SK-N-SH (cell line): Measurements from ENCODE around the gene IDE. TPM values are rescaled to one million over a fixed set of nuclear protein-coding genes. Genes with fewer than 3 reads are reported as not detected.
"Not testable (repeated sequence)": the region's sequence is repeated elsewhere in the genome, so short reads cannot be mapped to it uniquely, and the experiment has no call there.

ENCODE experiments used
- CTCF ChIA-PET: fragments of 300-600, 350-600 bp; formaldehyde crosslinking; extraction: SDS; loops from one replicate; lab custom pipeline; 2021; lab: Yijun Ruan, JAX
- POLR2A ChIA-PET: fragments of 350-600 bp; sonication (Branson Sonifier 250); formaldehyde crosslinking; extraction: SDS; loops from one replicate; lab custom pipeline; 2020; ENCODE audit warnings: antibody characterized with exemption, inconsistent platforms; lab: Yijun Ruan, JAX
- DNase-seq: peaks from one replicate; pipeline ENCODE4 v3.0.0; 2012
- H2AFZ ChIP-seq: fragments of 200-600 bp; sonication (generic); 2 replicates; pipeline ENCODE4 v1.8.1; 2016; ENCODE audit warnings: antibody characterized with exemption, mild to moderate bottlenecking, low read depth
- H3F3A ChIP-seq: fragments of 200-600 bp; sonication (generic); replicated peaks from 2 replicates; pipeline ENCODE3; 2016; ENCODE audit warnings: antibody characterized with exemption, mild to moderate bottlenecking; ENCODE audit not compliant: insufficient read depth
- H3K27ac ChIP-seq, 2 experiments: fragments of 200-500 bp in 1 of 2; fragments of 200-600 bp in 1 of 2; sonication (Bioruptor generic) in 1 of 2; sonication (generic), shearing (Covaris generic) in 1 of 2; 2 replicates each; pipeline versions ENCODE4 v1.5.1 to v1.6.1; 2014 to 2016; ENCODE audit warnings: low read depth in 2 of 2, inconsistent platforms in 1 of 2, low read length in 1 of 2, mild to moderate bottlenecking in 1 of 2, mixed read lengths in 1 of 2
- H3K27me3 ChIP-seq: fragments of 200-600 bp; sonication (generic), shearing (Covaris generic); 2 replicates; pipeline ENCODE4 v1.6.1; 2016; ENCODE audit warnings: mixed run types; ENCODE audit not compliant: insufficient read depth
- H3K36me3 ChIP-seq, 2 experiments: fragments of 200-500 bp in 1 of 2; fragments of 200-600 bp in 1 of 2; sonication (Bioruptor generic) in 1 of 2; sonication (generic) in 1 of 2; replicated peaks in 1 of 2; 2 replicates each; pipeline versions ENCODE3 to v1.5.1; 2014 to 2016; ENCODE audit warnings: low read length in 1 of 2, mild to moderate bottlenecking in 1 of 2; ENCODE audit not compliant: insufficient read depth in 2 of 2, control insufficient read depth in 1 of 2
- H3K4me1 ChIP-seq, 2 experiments: fragments of 200-500 bp in 1 of 2; fragments of 200-600 bp in 1 of 2; sonication (Bioruptor generic) in 1 of 2; sonication (generic), shearing (Covaris generic) in 1 of 2; 2 replicates each; pipeline versions ENCODE4 v1.5.1 to v1.6.1; 2014 to 2016; ENCODE audit warnings: low read depth in 1 of 2, low read length in 1 of 2, mixed run types in 1 of 2; ENCODE audit not compliant: insufficient read depth in 2 of 2, control insufficient read depth in 1 of 2
- H3K4me2 ChIP-seq: fragments of 200-600 bp; sonication (generic), shearing (Covaris generic); 2 replicates; pipeline ENCODE4 v1.6.1; 2017; ENCODE audit warnings: mixed run types
- H3K4me3 ChIP-seq, 2 experiments: fragments of 200-500 bp in 1 of 2; fragments of 200-600 bp in 1 of 2; sonication (Bioruptor generic) in 1 of 2; sonication (generic), shearing (Covaris generic) in 1 of 2; 2 replicates each; pipeline versions ENCODE4 v1.5.1 to v1.8.1; 2014 to 2016; ENCODE audit warnings: low read depth in 2 of 2, inconsistent platforms in 1 of 2, low read length in 1 of 2, mild to moderate bottlenecking in 1 of 2, mixed read lengths in 1 of 2, moderate library complexity in 1 of 2
- H3K79me2 ChIP-seq: fragments of 200-600 bp; sonication (generic); 2 replicates; pipeline ENCODE4 v1.8.1; 2017; ENCODE audit warnings: mild to moderate bottlenecking; ENCODE audit not compliant: insufficient read depth
- H3K9ac ChIP-seq: fragments of 200-600 bp; sonication (generic); 2 replicates; pipeline ENCODE4 v1.6.1; 2017; ENCODE audit warnings: mixed run types
- H3K9me2 ChIP-seq: fragments of 200-600 bp; sonication (generic); 2 replicates; pipeline ENCODE4 v1.6.1; 2017; ENCODE audit warnings: mixed run types
- H3K9me3 ChIP-seq: fragments of 200-600 bp; sonication (generic); 2 replicates; pipeline ENCODE4 v1.6.1; 2017; ENCODE audit warnings: mixed run types, mild to moderate bottlenecking, moderate library complexity
- H4K20me1 ChIP-seq: fragments of 200-600 bp; sonication (generic); 2 replicates; pipeline ENCODE4 v1.6.1; 2017; ENCODE audit warnings: mild to moderate bottlenecking, mixed run types; ENCODE audit not compliant: insufficient read depth
- CHD2 ChIP-seq: fragments of 150-350 bp; IDR thresholded peaks from 2 replicates; pipeline ENCODE4 v1.6.1; 2018; ENCODE audit warnings: low read length; ENCODE audit not compliant: partially characterized antibody
- ELF1 ChIP-seq: IDR thresholded peaks from 2 replicates; pipeline ENCODE4 v1.4.0; 2012
- GATA2 ChIP-seq: sonication (generic); formaldehyde crosslinking; IDR thresholded peaks from 2 replicates; pipeline ENCODE4 v1.5.0; 2020; ENCODE audit warnings: mild to moderate bottlenecking, missing genetic modification reagents
- MXI1 ChIP-seq: IDR thresholded peaks from 2 replicates; pipeline ENCODE4 v1.6.1; 2012; ENCODE audit warnings: mild to moderate bottlenecking, low read depth, low read length, improper control_type of control experiment
- NFIC ChIP-seq: IDR thresholded peaks from 2 replicates; pipeline ENCODE4 v1.4.0; 2012; ENCODE audit warnings: borderline replicate concordance
- RAD21 ChIP-seq: IDR thresholded peaks from 2 replicates; pipeline ENCODE4 v1.6.1; 2012; ENCODE audit warnings: mild to moderate bottlenecking, low read length
- RCOR1 ChIP-seq: fragments of 150-350 bp; IDR thresholded peaks from 2 replicates; pipeline ENCODE4 v1.6.1; 2017; ENCODE audit warnings: antibody characterized with exemption, low read length
- RFX5 ChIP-seq: IDR thresholded peaks from 2 replicates; pipeline ENCODE4 v1.6.1; 2012; ENCODE audit warnings: mild to moderate bottlenecking, improper control_type of control experiment, low read length
- SMC3 ChIP-seq: IDR thresholded peaks from 2 replicates; pipeline ENCODE4 v1.6.1; 2012; ENCODE audit warnings: low read depth, low read length, improper control_type of control experiment
- TEAD4 ChIP-seq: IDR thresholded peaks from 2 replicates; pipeline ENCODE4 v1.4.0; 2012; ENCODE audit warnings: mild to moderate bottlenecking, borderline replicate concordance; ENCODE audit not compliant: insufficient read depth
- YY1 ChIP-seq: IDR thresholded peaks from 2 replicates; pipeline ENCODE4 v1.4.0; 2012; ENCODE audit warnings: low read depth, mild to moderate bottlenecking
- WGBS: methylation state at CpG from one replicate; pipeline ENCODE4 v1.1.6; 2017; ENCODE audit warnings: low lambda C conversion rate; 5-methylcytosine and 5-hydroxymethylcytosine counted together
- polyA plus RNA-seq, 3 experiments: library from polyadenylated mRNA; depleted of rRNA; stranded (reverse); fragments of >200 nt; gene quantifications; 2 replicates each; pipeline ENCODE4 v1.2.3, GENCODE V29; 2012
- TF ChIP-seq, protein P1 (sequence below): IDR thresholded peaks from 2 replicates; pipeline ENCODE4; 2012
- TF ChIP-seq, protein P2 (sequence below): fragments of 150-350 bp; IDR thresholded peaks from 2 replicates; pipeline ENCODE4 v1.6.1; 2017; ENCODE audit warnings: antibody characterized with exemption, low read length, low read depth, borderline replicate concordance
- TF ChIP-seq, protein P3 (sequence below): fragments of 150-350 bp; IDR thresholded peaks from 2 replicates; pipeline ENCODE4 v1.6.1; 2016; ENCODE audit warnings: mild to moderate bottlenecking, low read depth, low read length

Gene IDE
- polyA plus RNA-seq, 1 of the 3 experiments (the other 2 are of a cell fraction): 9.3 TPM

DNA sequence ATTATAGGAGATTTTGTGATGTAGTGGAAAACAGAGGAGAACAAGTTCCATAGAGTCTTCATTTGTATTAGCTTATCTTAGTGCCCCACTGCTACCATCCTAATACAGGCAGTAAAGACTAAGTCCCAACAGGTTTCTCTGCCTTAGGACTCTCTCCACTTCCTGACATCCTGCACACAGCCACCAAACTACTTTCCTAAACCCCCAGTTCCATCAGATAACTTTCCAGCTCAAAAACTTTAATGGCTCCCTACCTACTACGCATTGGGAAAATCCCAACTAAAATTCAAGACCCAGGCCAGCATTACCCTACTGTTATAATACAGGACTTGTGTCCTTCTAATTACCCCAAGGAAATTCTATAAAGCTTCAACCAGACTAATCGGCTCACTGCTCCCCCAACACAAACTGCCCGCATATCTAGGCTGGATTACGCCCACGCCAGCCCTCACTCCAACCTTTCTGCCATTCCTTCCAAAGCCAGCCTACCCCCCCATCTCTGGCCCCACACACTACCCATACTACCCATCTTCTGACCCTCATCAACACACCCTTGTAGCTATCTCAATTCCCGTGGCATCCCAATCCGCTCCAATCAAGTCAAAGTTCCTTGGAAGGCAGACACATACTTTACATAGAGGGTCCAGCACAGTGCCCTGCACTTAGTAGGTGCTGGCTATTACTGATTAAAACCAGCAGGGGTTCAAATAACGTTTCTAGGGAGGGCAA lies 1.4 kb downstream of the IDE start:
- Histone ChIP-seq H3K9ac (peak overlapping the region; percentile 94), H3K9me2 (no peaks in the 10 kb centered on the region), H3K4me3 (peak overlapping the region; percentile 75 to 96), H3F3A (peaks cover 17% of the 10 kb centered on the region), H3K36me3 (peaks cover 0 to 10% of the 10 kb centered on the region in 2 experiments), H3K4me1 (peaks cover 6 to 8% of the 10 kb centered on the region in 2 experiments; a peak in 3 of 4 replicates), H3K27ac (peak overlapping the region in 1 of 2 experiments; percentile 94; a peak in 2 of 4 replicates), H3K79me2 (peaks cover 59% of the 10 kb centered on the region), H2AFZ (peak overlapping the region; percentile 74), H3K27me3 (no peaks in the 10 kb centered on the region), H3K9me3 (no peaks in the 10 kb centered on the region), H3K4me2 (peak overlapping the region; percentile 86)
- CTCF ChIA-PET: interaction anchor here (0.6 to 4.9 kb wide), 10 partner anchors 9 to 307 kb away, joined by 3 to 93 read pairs (median 4); no protein-coding TSS in a partner anchor
- WGBS: 54% methylated on average over 8 of the region's 8 CpGs
- POLR2A ChIA-PET: interaction anchor here (0.6 to 1.1 kb wide), 2 partner anchors 9 to 19 kb away, joined by 3 to 5 read pairs; no protein-coding TSS in a partner anchor
- TF ChIP-seq RFX5: no peak
- no peak for TF ChIP-seq CHD2
- TF ChIP-seq, protein P1, sequence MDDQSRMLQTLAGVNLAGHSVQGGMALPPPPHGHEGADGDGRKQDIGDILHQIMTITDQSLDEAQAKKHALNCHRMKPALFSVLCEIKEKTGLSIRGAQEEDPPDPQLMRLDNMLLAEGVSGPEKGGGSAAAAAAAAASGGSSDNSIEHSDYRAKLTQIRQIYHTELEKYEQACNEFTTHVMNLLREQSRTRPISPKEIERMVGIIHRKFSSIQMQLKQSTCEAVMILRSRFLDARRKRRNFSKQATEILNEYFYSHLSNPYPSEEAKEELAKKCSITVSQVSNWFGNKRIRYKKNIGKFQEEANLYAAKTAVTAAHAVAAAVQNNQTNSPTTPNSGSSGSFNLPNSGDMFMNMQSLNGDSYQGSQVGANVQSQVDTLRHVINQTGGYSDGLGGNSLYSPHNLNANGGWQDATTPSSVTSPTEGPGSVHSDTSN: no peak
- TF ChIP-seq TEAD4: no peak
- TF ChIP-seq, protein P2, sequence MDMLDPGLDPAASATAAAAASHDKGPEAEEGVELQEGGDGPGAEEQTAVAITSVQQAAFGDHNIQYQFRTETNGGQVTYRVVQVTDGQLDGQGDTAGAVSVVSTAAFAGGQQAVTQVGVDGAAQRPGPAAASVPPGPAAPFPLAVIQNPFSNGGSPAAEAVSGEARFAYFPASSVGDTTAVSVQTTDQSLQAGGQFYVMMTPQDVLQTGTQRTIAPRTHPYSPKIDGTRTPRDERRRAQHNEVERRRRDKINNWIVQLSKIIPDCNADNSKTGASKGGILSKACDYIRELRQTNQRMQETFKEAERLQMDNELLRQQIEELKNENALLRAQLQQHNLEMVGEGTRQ: no peak
- TF ChIP-seq, all 33 proteins: peak for 0
- DNase-seq: peak; percentile 24
- H4K20me1 ChIP-seq: peaks cover 10% of the 10 kb centered on the region; the same call in 1 of the 2 replicates

DNA sequence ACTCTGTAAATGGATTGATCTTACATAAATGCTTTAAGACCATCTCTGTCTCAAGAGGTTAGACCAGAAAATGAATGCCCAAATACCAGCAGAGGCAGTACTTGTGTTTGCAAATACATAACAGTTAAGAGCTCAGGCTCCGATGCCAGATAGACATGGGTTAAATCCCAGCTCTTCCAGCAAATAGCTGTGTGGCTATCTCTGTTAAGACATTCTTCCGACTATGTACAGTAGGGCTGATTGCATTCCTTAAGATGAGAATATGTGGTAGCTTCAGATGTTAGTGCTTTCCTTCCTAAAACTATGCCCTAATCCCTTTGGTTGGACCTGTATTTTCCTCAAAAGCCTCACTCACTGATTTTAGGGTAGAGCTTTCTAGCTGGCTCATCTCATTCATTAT lies 2.2 kb downstream of the IDE start:
- Histone ChIP-seq H3K4me1 (peaks cover 6 to 8% of the 10 kb centered on the region in 2 experiments; a peak in 3 of 4 replicates), H3K27me3 (no peaks in the 10 kb centered on the region), H3K9ac (no peak overlapping the region), H3K9me2 (no peaks in the 10 kb centered on the region), H3F3A (peaks cover 17% of the 10 kb centered on the region), H2AFZ (no peak overlapping the region), H4K20me1 (peaks cover 18% of the 10 kb centered on the region), H3K4me3 (no peak overlapping the region; a peak in 2 of 4 replicates), H3K79me2 (peaks cover 67% of the 10 kb centered on the region), H3K9me3 (no peaks in the 10 kb centered on the region), H3K4me2 (peak overlapping the region; percentile 86), H3K27ac (no peak overlapping the region), H3K36me3 (peaks cover 0 to 10% of the 10 kb centered on the region in 2 experiments)
- CTCF ChIA-PET: interaction anchor here (1.0 to 4.9 kb wide), 4 partner anchors 8 to 308 kb away, joined by 3 to 93 read pairs (median 4); no protein-coding TSS in a partner anchor
- DNase-seq: no peak
- POLR2A ChIA-PET: interaction anchor here (1.1 kb wide), 1 partner anchor 20 kb away, joined by 5 read pairs; no protein-coding TSS in a partner anchor
- no peak for TF ChIP-seq ELF1
- TF ChIP-seq, protein P2: no peak
- TF ChIP-seq, protein P3, sequence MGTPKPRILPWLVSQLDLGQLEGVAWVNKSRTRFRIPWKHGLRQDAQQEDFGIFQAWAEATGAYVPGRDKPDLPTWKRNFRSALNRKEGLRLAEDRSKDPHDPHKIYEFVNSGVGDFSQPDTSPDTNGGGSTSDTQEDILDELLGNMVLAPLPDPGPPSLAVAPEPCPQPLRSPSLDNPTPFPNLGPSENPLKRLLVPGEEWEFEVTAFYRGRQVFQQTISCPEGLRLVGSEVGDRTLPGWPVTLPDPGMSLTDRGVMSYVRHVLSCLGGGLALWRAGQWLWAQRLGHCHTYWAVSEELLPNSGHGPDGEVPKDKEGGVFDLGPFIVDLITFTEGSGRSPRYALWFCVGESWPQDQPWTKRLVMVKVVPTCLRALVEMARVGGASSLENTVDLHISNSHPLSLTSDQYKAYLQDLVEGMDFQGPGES: no peak
- no peak for TF ChIP-seq NFIC
- no peak for TF ChIP-seq YY1
- TF ChIP-seq, protein P1: no peak
- no peak for TF ChIP-seq MXI1
- TF ChIP-seq RAD21: no peak
- TF ChIP-seq RCOR1: no peak
- no peak for TF ChIP-seq GATA2 (CRISPR knock-in tag)
- TF ChIP-seq SMC3: no peak
- WGBS: 81% methylated on average over 2 of the region's 2 CpGs

DNA sequence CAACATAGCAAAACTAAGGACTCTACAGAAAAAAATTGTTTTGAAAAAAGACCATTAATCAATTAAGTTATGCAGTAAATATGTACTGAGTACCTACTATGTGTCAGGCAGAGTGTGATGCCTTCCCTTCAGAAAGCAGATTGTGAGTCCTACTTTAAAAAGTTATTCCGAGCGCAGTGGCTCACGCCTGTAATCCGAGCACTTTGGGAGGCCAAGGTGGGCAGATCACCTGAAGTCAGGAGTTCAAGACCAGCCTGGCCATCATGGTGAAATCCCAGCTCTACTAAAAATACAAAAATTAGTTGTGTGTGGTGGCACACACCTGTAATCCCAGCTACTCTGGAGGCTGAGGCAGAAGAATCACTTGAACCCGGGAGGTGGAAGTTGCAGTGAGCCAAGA lies 4.2 kb downstream of the IDE start:
- H3K27me3 ChIP-seq, H3K27ac ChIP-seq, POLR2A ChIA-PET, H3K9me3 ChIP-seq, H2AFZ ChIP-seq, H3K9ac ChIP-seq, H3K4me1 ChIP-seq, H3K4me2 ChIP-seq, H3K4me3 ChIP-seq, DNase-seq, H3K9me2 ChIP-seq: not testable (repeated sequence)
- Histone ChIP-seq H3F3A (peaks cover 13% of the 10 kb centered on the region), H4K20me1 (peaks cover 23% of the 10 kb centered on the region), H3K36me3 (peaks cover 0 to 17% of the 10 kb centered on the region in 2 experiments), H3K79me2 (peaks cover 86% of the 10 kb centered on the region)
- WGBS: 96% methylated on average over 5 of the region's 5 CpGs
- CTCF ChIA-PET: interaction anchor here (1.3 kb wide), 1 partner anchor 53 kb away, joined by 3 read pairs; no protein-coding TSS in a partner anchor
